Right atrium auricular region (tissue), 2 donors: ENCODE data around the gene MAN1C1. TPM values are rescaled to one million over a fixed set of nuclear protein-coding genes. Genes with fewer than 3 reads are reported as not detected.

Experiments
- DNase-seq: peaks from one replicate; pipeline ENCODE4 v3.0.0-alpha.2; 2019; ENCODE audit warnings: low spot score
- H3K27ac ChIP-seq, 2 donors: fragments of 200-600 bp; sonication (generic); 1 replicate in 1 of 2; 2 replicates in 1 of 2; pipeline ENCODE4 v1.5.1; 2016 to 2019
- H3K27me3 ChIP-seq, 2 donors: fragments of 200-600 bp; sonication (generic); one replicate each; pipeline versions ENCODE4 v1.5.1 to v1.6.0; 2017 to 2019
- H3K36me3 ChIP-seq: fragments of 200-600 bp; sonication (generic); one replicate; pipeline ENCODE4 v1.5.1; 2016
- H3K4me1 ChIP-seq, 2 donors: fragments of 200-600 bp; sonication (generic); one replicate each; pipeline versions ENCODE4 v1.5.1 to v1.6.0; 2017 to 2019
- H3K4me3 ChIP-seq, 2 donors: fragments of 200-600 bp; sonication (generic); 1 replicate in 1 of 2; 2 replicates in 1 of 2; pipeline ENCODE4 v1.5.1; 2017 to 2019; ENCODE audit warnings: mild to moderate bottlenecking in 1 of 2, moderate library complexity in 1 of 2
- H3K9me3 ChIP-seq, 2 donors: fragments of 200-600 bp; sonication (generic); one replicate each; pipeline ENCODE4 v1.5.1; 2019
- total RNA-seq, 2 donors: library from RNA; depleted of rRNA; stranded (reverse); fragments of >200 nt; gene quantifications; one replicate each; pipeline ENCODE4 v1.1.0, GENCODE V29; 2016
- TF ChIP-seq, protein P1 (sequence below), 2 donors: fragments of 200-600 bp; sonication (generic); IDR thresholded peaks; one replicate each; pipeline ENCODE4 v1.5.1; 2019; ENCODE audit warnings: antibody characterized with exemption in 2 of 2

Gene MAN1C1
- total RNA-seq, 2 donors from 2014 or later, result 9.4 to 13.6 TPM

DNA sequence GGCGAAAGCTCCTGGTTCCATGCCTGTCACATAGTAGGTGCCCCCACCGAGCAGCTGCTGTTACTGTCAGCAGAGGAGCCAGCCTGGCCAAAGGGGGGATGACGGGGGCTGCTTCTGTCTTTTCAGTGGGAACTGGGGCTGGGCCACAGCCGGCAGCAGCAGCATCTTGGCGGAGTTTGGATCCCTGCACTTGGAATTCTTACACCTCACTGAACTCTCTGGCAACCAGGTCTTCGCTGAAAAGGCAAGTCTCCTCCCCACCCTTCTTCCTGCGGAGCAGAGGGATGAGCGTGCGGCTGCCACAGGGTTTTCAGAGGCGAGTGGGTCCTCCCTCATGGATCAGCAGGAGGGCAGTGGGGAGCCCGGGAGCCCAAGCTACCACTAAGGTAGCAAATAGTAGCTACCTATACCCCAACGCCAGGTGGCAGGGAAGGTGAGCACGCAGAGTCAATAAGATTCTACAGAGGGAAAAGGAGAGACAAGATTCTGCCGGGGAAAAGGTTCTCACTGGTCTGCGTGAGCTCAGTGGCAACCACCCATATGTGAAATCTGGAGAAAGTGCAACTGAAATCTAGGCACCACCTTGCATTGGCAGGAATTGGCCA, 142.0 kb downstream of the MAN1C1 start:
- Histone ChIP-seq H3K27ac (no peak overlapping the region), H3K9me3 (no peaks in the 10 kb centered on the region), H3K4me3 (no peak overlapping the region), H3K27me3 (no peaks in the 10 kb centered on the region), H3K4me1 (no peaks in the 10 kb centered on the region), H3K36me3 (peaks cover 3% of the 10 kb centered on the region)
- TF ChIP-seq, protein P1, sequence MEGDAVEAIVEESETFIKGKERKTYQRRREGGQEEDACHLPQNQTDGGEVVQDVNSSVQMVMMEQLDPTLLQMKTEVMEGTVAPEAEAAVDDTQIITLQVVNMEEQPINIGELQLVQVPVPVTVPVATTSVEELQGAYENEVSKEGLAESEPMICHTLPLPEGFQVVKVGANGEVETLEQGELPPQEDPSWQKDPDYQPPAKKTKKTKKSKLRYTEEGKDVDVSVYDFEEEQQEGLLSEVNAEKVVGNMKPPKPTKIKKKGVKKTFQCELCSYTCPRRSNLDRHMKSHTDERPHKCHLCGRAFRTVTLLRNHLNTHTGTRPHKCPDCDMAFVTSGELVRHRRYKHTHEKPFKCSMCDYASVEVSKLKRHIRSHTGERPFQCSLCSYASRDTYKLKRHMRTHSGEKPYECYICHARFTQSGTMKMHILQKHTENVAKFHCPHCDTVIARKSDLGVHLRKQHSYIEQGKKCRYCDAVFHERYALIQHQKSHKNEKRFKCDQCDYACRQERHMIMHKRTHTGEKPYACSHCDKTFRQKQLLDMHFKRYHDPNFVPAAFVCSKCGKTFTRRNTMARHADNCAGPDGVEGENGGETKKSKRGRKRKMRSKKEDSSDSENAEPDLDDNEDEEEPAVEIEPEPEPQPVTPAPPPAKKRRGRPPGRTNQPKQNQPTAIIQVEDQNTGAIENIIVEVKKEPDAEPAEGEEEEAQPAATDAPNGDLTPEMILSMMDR (IDR thresholded peaks at IDR 0.05), result no peak
- no peak for DNase-seq

DNA sequence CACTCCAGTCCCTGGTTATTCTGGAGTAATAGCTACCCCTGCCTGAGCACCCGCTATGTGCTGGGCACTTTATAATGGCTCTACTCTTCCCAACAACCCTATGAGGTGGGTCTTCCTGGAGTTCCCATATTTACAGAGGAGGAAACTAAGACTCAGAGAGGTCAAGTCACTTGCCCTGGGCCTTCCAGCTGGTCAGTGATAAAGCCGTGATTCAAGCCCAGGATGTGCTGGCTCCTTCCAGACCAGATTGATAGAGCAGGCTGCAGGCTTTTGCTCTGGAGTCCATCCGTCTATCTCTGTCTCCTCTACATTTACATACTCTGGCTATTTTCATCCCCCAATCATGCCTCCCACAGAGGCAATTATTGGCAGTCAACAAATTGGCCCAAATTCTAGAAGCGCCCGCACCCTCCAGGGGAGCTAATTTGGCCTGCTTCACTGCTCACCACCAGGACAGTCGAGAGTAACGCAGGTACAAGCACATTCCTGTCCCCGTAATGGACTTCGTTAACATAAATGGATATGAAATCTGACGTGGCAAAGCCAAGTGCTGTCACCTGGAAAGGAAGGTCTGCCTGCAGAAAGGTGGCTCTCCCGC, 143.6 kb downstream of the MAN1C1 start:
- Histone ChIP-seq H3K4me1 (no peaks in the 10 kb centered on the region), H3K4me3 (no peak overlapping the region), H3K36me3 (no peaks in the 10 kb centered on the region), H3K27ac (no peak overlapping the region), H3K27me3 (no peaks in the 10 kb centered on the region), H3K9me3 (no peaks in the 10 kb centered on the region)
- DNase-seq, result no peak
- TF ChIP-seq, protein P1 (IDR thresholded peaks at IDR 0.05), result no peak

DNA sequence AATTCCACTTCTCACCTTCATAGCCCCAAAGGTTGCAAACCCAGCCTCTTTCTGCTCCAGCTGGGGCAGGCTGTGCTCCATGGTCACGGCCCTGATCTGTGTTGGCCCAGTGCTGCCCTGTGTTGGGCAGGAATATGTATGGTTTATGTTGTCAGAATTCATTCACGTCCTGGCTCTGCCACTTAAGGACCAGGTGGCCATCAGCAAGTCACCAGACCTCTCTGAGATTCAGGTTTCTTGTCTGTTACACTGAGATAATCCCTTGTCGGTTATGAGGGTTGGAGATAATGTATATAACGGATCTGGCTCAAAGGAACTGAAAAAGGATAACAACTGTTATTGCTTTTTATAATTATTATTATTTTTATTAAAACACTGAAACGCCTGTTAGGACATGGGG, 144.3 kb downstream of the MAN1C1 start:
- Histone ChIP-seq H3K27ac (no peak overlapping the region), H3K36me3 (no peaks in the 10 kb centered on the region), H3K27me3 (no peaks in the 10 kb centered on the region), H3K4me3 (no peak overlapping the region), H3K4me1 (no peaks in the 10 kb centered on the region), H3K9me3 (no peaks in the 10 kb centered on the region)
- no peak for DNase-seq
- TF ChIP-seq, protein P1 (IDR thresholded peaks at IDR 0.05), result no peak

DNA sequence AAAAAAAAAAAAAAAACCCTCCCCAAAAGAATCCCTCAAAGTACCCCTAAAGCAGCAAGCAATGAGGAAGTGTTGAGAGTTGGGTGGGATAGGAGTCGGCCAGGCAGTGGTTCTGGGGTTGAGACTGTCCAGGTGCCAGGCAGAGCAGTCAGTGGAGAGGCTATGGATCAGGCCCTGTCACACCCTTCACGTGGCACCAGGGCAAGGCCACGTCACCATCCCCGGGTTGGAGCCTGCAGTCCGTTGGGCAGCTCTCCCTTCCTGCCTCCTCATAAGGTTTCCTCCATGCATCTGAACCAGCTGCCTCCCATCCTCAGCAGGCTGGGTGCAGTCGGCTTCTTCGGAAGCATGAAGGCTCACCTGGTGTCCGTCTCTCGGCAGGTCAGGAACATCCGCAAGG, 146.9 kb downstream of the MAN1C1 start:
- H3K36me3 ChIP-seq, result no peaks in the 10 kb centered on the region
- H3K4me1 ChIP-seq, result peaks cover 0 to 6% of the 10 kb centered on the region in 2 donors
- DNase-seq, result no peak
- H3K4me3 ChIP-seq, result no peak overlapping the region
- no peaks in the 10 kb centered on the region for H3K9me3 ChIP-seq
- no peak overlapping the region for H3K27ac ChIP-seq
- TF ChIP-seq, protein P1 (IDR thresholded peaks at IDR 0.05), result no peak
- H3K27me3 ChIP-seq, result no peaks in the 10 kb centered on the region

DNA sequence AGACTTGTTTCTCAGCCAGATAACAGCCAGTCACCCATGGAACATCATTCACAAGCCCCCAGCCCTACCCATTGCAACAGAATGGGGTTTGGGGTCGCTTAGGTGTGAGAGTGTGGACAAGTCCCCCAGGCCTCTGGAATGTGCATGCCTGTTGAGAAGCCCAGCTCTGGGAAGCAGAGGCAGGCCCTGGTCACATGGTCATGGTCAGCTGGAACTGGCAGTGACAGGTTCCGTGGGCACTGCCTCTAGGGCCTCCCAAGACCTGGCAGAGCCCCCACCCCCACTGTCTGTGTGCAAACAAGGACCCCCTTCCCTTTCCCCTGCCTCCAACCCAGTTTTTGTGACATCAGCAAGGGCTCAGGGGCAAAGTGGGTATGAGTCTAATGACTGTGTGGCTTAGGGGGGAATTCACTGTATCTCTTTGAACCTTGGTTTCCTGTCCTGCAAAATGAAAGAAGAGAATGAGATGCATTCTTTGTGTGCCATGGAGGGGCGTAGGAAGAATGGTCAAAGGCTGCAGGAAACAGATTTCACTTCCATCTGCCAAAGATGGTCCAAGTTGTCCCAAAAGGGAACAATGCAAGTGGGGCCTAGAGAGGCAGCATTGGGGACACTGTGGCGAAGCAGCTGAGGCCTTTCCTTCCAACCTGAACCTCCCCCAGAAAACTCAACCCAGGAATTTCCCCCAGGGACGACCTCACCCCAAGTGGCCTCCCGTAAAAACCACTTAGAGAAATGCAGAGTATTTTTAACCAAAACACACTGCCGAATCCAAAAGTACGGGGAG, 148.7 kb downstream of the MAN1C1 start:
- TF ChIP-seq, protein P1 (IDR thresholded peaks at IDR 0.05), result no peak
- Histone ChIP-seq H3K27me3 (no peaks in the 10 kb centered on the region), H3K9me3 (no peaks in the 10 kb centered on the region), H3K36me3 (no peaks in the 10 kb centered on the region), H3K4me1 (peaks cover 0 to 14% of the 10 kb centered on the region in 2 donors), H3K4me3 (no peak overlapping the region), H3K27ac (no peak overlapping the region)
- no peak for DNase-seq
